Measurements from ENCODE around the gene PLEKHH3.

DNA sequence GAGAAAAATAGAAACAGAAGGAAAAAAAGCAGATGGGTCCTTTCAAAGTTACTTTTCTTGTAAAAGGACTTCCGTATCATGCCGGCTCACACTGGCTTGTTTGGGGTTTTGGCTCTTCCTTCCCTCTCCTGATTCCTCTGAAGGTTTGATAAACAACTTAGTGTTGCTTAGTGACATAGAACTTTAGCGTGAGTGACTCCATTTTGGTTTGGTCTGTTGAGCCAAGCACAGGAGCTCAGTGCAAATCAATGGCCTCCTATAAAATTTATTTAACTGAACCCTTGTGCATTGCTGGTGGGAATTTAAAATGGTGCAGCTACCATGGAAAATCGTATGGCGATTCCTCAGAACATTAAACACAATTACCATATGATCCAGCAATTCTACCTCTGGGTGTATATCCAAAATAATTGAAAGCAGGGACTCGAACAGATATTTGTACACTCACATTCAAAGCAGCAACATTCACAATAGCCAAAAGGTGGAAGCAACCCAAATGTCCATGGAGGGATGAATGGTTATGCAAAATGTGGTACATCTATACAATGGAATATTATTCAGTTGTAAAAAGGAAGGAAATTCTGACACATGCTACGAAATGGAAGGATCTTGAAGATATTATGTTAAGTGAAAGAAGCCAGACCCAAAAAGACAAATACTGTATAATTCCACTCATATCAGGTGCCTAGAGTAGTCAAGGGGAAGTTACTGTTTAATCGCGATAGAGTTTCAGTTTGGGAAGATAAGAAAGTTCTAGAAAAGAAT lies 18.8 kb downstream of the PLEKHH3 start:
- TF ChIP-seq CTCF (IDR thresholded peaks at IDR 0.05): no peak
- TF ChIP-seq POLR2AphosphoS5 (IDR thresholded peaks at IDR 0.05): no peak
- TF ChIP-seq POLR2A (IDR thresholded peaks at IDR 0.05): no peak

Data from suprapubic skin (tissue), 4 donors.